HepG2 (cell line): ENCODE measurements around the gene MYLK.

Source experiments
- HDAC6 ChIP-seq: fragments of 200-600 bp; sonication (generic); IDR thresholded peaks from 2 replicates; pipeline ENCODE4 v1.7.0; 2017; ENCODE audit warnings: mild to moderate bottlenecking, antibody characterized with exemption, low read length, low read depth
- PCBP2 ChIP-seq: fragments of 200-400 bp; formaldehyde crosslinking; optimal IDR thresholded peaks from 2 replicates; pipeline ENCODE3; 2018; ENCODE audit warnings: low read length, low read depth; ENCODE audit not compliant: poor library complexity, severe bottlenecking
- ZNF143 ChIP-seq: sonication (generic); formaldehyde crosslinking; IDR thresholded peaks from 2 replicates; pipeline ENCODE4 v1.4.0; 2020; ENCODE audit warnings: missing genetic modification reagents
- ZNF230 ChIP-seq: sonication (generic); formaldehyde crosslinking; IDR thresholded peaks from 2 replicates; pipeline ENCODE4 v1.4.0; 2020; ENCODE audit warnings: mild to moderate bottlenecking, missing genetic modification reagents
- TF ChIP-seq, protein P1 (sequence below): sonication (generic); formaldehyde crosslinking; IDR thresholded peaks from 2 replicates; pipeline ENCODE4 v1.5.0; 2020; ENCODE audit warnings: mild to moderate bottlenecking, missing genetic modification reagents, moderate library complexity

- TF ChIP-seq PCBP2 (no peak), HDAC6 (no peak), ZNF230 (CRISPR knock-in tag) (no peak), ZNF143 (no peak)
- TF ChIP-seq, protein P1, sequence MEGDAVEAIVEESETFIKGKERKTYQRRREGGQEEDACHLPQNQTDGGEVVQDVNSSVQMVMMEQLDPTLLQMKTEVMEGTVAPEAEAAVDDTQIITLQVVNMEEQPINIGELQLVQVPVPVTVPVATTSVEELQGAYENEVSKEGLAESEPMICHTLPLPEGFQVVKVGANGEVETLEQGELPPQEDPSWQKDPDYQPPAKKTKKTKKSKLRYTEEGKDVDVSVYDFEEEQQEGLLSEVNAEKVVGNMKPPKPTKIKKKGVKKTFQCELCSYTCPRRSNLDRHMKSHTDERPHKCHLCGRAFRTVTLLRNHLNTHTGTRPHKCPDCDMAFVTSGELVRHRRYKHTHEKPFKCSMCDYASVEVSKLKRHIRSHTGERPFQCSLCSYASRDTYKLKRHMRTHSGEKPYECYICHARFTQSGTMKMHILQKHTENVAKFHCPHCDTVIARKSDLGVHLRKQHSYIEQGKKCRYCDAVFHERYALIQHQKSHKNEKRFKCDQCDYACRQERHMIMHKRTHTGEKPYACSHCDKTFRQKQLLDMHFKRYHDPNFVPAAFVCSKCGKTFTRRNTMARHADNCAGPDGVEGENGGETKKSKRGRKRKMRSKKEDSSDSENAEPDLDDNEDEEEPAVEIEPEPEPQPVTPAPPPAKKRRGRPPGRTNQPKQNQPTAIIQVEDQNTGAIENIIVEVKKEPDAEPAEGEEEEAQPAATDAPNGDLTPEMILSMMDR (CRISPR knock-in tag): no peak
Observed at GRCh38 chr3:123791073-123791370, 93.1 kb downstream of the MYLK start.
